Measurements from ENCODE around the gene DNAJC27. TPM values are rescaled to one million over a fixed set of nuclear protein-coding genes. Genes with fewer than 3 reads are reported as not detected.

The DNAJC27 gene
- 3.9 and 5.5 TPM in 2 replicates for total RNA-seq (ENCODE audit: low replicate concordance)

GRCh38 chr2:24971536-24972314, at the start of gene DNAJC27:
Gene DNAJC27 (minus strand): TSS chr2:24971955. CDS start chr2:24971904, 51 bp downstream.

GRCh38 chr2:24920098-24920808, 51.5 kb downstream of the DNAJC27 start, which contains the start of gene ADCY3:
Gene ADCY3 (minus strand): TSS chr2:24920237. CDS start chr2:24918987, 1,250 bp downstream.

Other genes with a start within 250 kb of the DNAJC27 start
- 22.2 and 40.1 TPM in 2 replicates for gene PTRHD1, start 178.6 kb downstream of the DNAJC27 start, total RNA-seq (ENCODE audit: low replicate concordance)
- 2.0 and 8.7 TPM in 2 replicates for gene CENPO, start 178.5 kb downstream of the DNAJC27 start, total RNA-seq (ENCODE audit: low replicate concordance)
- gene ADCY3, start 51.7 kb downstream of the DNAJC27 start, total RNA-seq (ENCODE audit: low replicate concordance) = 22.4 and 137 TPM in 2 replicates
- gene EFR3B, start 70.1 kb upstream of the DNAJC27 start, total RNA-seq (ENCODE audit: low replicate concordance) = 1.1 and 3.0 TPM in 2 replicates
- 0.15 and 0.59 TPM in 2 replicates for gene POMC, start 196.6 kb upstream of the DNAJC27 start, total RNA-seq (ENCODE audit: low replicate concordance)

Measured in smooth muscle cell of the coronary artery (primary cell).